NCI-H774 (cell line): Measurements from ENCODE around the gene HAUS8.
"Not testable (repeated sequence)": the region's sequence is repeated elsewhere in the genome, so short reads cannot be mapped to it uniquely, and the experiment has no call there.

Experiments
- DNase-seq: peaks from one replicate; lab custom pipeline; 2025; lab: John Stamatoyannopoulos, UW

Gene HAUS8

DNA sequence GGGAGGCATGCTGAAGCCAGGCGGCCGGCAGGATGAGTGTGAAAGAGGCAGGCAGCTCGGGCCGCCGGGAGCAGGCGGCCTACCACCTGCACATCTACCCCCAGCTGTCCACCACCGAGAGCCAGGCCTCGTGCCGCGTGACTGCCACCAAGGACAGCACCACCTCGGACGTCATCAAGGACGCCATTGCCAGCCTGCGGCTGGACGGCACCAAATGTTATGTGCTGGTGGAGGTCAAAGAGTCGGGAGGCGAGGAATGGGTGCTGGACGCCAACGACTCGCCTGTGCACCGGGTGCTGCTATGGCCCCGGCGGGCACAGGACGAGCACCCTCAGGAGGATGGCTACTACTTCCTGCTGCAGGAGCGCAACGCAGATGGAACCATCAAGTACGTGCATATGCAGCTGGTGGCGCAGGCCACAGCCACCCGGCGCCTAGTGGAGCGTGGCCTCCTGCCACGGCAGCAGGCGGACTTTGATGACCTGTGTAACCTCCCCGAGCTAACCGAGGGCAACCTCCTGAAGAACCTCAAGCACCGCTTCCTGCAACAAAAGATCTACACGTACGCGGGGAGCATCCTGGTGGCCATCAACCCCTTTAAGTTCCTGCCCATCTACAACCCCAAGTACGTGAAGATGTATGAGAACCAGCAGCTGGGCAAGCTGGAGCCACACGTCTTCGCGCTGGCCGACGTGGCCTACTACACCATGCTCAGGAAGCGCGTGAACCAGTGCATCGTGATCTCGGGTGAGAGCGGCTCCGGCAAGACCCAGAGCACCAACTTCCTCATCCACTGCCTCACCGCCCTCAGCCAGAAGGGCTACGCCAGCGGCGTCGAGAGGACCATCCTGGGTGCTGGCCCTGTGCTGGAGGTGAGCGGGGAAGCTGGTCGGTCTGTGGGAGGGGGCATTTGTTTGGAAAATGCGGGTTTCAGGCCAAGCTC, 26.7 kb upstream of the HAUS8 start:
- DNase-seq: no peak

DNA sequence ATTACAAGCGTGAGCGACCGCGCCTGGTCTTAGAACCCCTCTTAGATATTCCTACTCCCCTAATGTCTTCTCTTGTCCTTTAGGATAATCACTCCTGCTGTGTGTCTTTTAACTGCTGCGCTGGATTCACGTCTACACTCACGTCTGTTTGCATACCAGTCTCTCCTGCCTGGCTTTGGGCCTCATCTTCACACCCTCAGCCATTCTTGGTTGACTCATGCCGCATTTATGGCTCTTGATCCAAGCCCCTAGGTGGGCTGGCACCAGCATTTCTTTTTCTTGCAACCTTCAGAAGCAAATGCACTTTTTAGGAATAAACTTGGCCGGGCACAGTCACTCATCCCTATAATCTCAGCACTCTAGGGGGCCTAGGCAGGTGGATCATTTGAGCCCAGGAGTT, 23.1 kb upstream of the HAUS8 start:
- no peak for DNase-seq

DNA sequence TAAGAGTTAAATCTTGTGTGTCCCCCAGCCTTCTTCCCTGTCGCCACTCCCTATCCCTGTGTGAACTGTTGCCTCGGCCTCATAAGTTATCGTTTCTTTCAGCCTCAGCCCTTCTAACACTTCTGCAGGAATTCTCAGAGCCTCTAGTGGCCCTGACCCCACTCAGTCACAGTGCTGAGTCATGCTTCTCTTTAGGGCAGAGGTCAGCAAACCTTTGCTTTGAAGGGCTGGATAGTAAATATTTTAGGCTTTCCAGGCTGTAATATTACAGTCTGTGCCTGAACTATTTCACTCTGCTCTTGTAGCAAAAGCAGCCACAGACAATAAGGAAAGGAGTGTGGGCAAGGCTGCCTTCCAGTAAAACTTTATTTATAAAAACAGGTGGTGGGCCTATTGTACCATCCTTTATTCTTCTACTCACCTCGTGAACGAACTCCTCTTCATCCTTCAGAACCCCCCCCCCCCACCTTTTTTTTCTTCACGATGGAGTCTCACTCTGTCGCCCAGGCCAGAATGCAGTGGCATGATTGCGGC, 22.4 kb upstream of the HAUS8 start:
- no peak for DNase-seq

DNA sequence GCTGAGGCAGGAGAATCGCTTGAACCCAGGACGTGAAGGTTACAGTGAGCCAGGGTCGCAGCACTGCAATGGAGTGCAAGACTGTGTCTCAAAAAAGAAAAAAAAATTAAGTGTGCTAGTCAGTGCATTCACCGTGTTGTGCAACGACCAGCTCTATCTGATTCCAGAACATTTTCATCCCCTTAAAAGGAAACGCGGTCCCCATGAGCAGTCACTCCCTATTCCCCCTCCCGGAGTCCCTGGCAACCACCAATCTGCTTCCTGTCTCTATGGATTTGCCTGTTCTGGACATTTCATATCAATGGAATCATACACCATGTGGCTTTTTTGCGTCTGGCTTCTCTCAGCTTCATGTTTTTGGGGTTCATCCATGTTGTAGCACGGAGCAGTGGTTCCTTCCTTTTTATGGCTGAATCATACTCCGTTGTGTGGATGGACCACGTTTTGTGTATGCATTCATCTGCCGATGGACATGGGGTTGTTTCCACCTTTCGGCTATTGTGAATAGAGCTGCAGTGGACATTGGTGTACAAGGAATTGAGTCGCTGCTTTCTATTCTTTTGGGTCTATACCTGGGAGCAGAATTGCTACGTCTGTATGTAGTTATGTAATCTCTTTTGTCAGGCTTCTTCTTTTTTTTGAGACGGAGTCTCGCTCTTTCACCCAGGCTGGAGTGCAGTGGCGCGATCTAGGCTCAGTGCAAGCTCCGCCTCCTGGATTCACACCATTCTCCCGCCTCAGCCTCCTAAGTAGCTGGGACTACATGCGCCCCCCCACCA, 20.1 kb upstream of the HAUS8 start:
- DNase-seq: no peak

DNA sequence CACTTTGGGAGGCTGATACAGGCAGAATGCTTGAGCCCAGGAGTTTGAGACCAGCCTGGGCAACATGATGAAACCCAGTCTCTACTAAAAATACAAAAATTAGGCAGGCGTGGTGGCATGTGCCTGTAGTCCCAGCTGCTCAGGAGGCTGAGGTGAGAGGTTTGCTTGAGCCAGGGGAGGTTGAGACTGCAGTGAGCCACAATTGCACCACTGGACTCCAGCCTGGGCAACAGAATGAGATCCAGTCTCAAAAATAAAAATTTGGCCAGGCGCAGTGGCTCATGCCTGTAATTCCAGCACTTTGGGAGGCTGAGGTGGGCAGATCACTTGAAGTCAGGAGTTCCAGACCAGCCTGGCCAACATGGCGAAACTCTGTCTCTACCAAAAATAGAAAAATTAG, 19.4 kb upstream of the HAUS8 start:
- not testable (repeated sequence) for DNase-seq

DNA sequence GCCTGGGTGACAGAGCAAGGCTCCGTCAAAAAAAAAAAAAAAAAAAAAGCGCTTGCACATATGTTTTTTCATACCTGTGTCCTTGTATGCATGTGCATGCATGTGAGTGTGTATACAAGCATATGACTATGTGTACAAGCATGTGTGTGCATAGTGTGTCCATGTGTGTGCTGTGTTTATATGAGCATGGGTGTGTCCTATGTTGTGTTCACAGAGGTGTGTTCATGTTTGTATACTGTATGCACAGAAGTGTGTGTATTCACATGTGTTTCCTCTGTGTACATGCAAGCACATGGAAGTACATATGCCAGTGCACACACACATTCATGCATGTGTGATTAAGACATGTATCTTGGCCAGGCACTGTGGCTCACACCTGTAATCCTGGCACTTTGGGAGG, 17.4 kb upstream of the HAUS8 start:
- DNase-seq: no peak

DNA sequence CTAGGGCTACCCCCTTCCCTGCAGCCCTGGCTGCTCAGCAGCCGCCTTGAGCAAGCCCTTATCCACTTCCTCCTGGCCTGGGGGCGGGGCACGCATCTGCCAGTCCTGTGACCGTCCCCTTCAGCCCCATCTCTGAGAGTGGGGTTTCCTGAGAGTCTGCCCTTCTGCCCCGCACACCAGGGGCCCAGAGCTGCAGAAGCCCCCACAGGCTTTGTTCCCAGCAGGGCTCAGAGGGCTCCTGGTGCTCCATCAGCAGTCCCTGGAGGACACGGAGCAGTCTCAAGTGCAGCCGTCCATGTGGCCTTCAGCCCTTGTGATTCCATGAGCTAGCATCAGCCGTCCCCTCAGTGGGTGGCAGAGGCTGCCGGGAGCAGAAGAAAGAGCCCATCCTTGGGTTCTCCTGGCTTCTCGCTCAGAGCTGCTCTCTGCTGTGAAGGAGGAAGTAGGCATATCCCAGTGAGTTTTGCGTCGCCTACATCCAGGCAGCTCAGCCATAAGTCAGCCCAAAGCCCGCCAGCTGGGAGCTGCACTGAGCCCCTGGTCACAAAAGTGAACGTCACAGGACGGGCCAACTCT, 16.6 kb upstream of the HAUS8 start:
- no peak for DNase-seq

DNA sequence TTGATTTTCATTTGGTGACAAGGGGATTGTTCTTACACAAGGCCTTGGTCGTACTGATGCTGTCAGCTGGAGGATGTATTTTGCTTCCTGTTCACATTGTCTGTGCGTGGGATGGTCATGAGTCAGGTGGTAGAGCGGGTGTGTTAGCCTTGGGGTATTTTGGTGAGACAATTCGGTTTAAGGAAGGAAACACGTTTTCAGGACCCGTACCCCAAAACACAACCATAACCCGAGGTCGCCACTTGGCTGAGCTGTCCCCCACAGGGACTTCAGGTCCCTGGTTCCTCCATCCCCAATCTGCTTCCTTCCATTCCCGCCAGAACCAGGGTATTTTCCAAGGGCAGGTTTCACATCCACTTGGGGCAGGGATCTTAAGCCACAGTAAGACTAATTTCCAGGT, 15.3 kb upstream of the HAUS8 start:
- DNase-seq: no peak

DNA sequence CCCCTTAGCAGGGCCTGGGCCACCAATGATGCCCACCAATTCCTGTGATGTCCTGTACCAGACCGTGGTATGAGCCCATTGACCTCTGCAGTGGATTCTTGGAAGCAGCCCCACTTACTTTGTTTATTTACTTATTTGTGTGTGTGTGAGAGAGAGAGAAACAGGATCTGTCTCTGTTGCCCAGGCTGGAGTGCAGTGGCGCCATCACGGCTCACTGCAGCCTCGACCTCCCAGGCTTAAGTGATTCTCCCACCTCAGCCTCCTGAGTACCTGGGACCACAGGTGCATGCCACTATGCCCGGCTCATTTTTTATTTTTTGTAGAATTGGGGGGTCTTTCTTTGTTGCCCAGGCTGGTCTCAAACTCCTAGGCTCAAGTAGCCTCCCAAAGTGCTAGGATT, 13.3 kb upstream of the HAUS8 start:
- no peak for DNase-seq

DNA sequence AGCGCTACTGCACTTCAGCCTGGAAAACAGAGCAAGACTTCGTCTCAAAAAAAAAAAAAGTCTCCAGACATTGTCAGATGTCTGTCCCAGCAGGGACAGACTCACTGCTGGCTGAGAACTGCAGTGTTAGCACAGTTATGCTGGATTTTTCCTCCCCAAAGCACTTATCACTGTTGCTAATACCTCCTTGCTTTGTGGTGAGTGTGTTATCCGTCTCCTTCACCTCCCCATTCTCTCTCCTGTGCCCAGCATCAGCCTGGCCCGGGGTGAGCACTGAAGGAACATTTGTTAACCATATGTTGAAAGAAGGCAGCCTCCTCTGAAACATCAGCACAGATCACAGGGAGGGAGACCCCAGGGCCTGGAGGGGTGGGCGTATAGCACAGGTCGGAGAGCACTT, 11.6 kb upstream of the HAUS8 start:
- no peak for DNase-seq

DNA sequence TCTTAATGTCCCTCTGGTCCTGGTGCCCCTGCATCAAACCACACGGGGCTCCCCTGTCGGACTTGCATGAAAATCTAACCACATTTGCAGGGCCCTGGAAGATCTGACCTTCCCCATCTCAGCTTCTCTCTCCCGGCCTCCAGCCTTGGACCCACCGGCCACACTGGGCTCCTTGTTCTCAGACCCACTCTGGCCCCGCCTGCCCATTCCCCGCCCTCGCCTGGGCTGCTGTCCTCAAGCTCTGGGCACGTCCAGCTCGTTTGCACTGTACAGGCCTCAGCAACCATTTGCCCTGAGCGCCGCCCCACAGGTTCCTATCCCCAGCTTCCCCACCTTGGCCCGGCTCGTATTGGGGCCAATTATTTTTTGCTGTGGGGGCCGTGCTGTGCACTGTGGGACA, 10.9 kb upstream of the HAUS8 start:
- no peak for DNase-seq

DNA sequence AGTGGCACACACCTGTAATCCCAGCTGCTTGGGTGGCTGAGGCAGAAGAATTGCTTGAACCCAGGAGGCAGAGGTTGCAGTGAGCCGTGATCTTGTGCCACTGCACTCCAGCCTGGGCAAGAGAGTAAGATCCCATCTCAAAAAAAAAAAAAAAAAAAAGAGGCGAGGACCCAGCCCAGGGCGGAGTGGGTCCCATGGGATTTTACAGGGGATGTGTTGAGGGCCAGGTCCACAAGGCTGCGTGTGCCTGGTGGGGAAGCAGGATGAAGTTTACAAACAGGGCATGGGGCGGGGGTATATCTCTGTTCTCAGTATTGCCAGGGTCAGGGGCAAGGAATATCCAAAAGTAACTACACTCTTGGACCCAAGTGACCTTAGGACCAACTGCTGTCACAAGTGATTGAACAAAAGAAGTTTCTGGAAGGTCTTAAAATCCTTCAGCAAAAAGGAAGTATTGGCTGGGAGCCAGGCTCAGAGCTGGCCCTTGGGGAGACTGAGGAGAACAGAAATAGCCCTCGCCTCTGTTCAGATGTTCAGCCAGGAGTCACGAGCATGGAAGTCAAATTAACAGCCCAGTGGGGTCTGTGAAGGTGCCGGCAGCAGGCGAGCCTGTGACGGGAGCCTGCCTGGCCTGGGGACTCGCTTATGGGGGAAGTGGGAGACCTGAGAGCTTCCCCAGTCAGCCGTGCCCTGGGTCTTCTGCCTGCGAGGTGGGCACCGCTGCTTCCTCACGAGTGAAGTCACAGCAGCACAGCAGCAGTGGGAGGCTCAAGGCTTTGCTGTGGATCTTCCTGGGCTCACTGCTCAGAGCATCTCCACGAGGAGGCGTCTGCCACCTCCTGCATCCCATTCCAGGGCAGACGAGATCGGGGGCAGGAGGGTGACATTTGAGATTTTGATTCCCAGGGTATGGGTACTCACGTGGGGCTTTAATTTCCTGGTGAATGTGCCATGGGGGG, 6.7 kb upstream of the HAUS8 start:
- no peak for DNase-seq

DNA sequence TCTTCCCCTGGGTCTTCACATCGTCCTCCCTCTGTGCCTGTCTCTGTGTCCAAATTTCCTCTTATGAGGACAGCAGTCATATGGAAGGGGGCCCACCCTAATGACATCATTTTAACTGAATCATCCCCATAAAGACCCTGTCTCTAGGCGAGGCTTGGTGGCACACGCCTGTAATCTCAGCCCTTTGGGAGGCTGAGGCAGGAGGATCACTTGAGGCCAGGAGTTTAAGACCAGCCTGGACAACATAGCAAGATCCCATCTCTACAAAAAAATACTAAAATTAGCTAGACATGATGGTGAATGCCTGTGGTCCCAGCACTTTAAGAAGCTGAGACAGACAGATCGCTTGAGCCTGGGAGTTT, 5.2 kb upstream of the HAUS8 start:
- no peak for DNase-seq

DNA sequence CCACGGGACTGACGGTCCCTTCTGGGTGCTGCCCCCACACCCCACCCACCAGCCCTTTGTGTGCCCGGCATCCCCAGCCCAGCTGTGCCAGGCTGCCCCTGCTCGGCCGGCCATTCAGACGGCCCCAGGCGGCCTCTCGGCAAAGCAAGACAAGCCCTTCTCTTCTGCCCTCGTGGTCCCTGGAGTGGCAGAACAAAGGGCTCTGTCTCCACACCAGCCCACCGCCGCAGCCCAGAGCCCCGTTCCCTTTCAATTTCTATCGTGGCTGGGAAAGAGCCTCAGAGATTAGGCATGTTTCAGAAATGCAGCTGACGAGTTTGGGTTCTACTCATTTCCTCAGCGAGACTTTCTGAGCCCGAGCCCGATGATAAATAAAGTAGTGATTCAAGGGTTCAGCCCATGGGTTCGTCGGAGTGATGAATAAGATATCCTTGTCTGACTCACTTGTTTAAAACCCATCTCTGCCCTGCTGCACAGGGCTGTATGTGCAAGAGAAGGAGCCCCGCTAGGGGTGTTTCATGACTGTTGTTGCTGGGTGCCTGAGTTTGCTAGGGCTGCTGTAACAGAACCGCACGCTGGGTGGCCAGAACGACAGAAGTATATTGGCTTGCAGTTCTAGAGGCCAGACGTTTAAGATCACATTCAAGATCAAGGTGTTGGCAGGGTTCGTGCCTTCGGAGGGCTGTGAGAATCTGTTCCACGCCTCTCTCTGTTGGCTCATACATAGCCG, 4.6 kb upstream of the HAUS8 start:
- no peak for DNase-seq

DNA sequence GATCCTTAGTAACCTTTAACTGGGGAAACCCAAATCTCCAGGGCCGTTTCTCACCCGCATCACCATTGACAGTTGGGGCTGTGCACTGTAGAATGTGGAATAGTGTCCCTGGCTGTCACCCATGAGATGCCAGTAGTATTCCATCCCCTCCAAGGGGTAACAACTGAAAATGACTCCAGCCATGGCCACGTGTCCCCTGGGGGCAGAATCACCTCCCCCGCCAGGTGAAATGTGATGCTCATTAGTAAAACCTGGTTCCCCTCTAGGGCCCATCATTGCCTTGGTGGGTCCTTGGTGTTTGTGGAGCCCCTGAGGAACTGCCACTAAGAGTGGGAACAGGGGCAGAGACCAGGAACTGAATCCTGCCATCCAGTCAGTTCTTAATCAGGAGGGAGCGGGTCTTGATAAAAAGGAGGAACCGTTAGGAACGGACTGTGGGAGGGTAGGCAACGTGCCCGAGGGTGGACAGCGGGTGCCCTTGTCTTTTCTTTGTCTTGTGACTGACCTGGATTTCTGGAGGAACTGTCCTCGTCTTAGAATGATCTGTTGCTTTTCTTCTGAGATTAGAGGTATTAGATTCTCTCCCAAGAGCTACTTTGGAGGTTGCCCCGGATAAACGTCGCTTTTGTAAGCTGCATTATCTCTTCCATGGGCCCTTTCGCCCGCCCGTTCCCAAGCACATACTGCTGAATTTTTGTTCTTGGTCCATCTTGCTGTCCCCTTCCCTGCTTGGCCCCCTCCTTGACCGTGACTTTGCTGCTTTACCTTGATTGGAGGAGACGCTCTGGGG, 3.9 kb upstream of the HAUS8 start:
- no peak for DNase-seq

DNA sequence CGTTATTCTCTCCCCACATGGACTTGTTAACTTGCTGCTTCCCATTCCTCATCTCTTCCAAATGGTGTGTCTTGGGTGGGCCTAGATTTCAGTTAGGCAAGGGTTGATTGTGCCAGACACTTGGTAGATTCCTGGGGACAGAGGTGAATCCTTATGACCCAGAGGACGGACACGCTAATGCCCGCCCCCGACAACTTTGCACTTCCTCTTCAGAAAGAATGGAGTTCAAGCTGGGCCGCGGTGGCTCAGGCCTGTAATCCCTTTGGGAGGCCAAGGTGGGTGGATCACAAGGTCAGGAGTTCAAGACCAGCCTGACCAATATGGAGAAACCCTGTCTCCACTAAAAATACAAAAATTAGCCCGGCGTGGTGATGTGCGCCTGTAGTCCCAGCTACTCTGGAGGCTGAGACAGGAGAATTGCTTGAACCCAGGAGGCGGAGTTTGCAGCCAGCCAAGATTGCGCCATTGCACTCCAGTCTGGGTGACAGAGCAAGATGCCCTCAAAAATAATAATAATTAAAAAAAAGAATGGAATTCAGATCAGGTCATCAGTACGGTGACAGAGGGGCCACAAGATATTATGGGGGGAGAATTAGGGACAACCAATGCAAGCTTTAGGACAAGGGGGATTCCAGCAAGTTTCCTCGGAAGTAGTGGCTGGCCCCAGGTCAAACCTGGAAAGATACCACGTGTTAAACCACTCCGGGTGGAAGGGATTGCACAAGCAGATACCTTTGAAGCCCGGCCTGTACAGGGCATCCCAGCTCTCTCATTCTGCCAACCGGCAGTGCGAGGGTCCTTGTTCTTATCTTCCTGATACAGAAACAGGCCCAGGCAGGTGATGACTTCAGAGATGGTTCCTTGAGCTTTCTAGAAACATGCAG, 3.0 kb upstream of the HAUS8 start:
- DNase-seq: no peak

DNA sequence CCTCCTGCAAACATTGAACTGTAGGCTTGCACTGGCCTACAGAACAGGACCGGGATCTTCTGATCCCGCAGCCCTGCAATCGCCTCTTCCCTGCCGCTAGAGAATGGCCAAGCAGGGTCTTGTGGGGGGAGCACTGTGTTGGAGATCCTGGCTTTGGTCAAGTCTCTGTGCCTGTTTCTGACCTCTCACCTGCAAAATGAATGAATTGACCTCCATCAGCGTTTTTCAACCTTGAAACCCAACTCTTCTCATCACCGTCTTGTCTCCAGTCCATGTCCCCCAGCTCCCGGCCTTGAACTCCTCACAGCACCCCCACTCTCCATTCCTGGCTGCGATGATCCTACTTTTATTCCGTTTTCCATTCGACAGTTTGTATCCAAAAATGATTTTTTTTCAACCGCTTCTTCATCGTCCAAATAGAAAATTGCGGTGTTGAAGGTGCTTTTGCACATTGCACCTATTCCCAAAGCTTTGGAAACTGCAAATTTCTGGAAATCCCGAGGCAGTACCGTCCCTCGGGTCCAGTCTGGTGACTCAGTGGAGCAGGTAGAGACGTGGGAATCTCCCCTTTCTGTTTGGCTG, 2.3 kb upstream of the HAUS8 start:
- DNase-seq: no peak

DNA sequence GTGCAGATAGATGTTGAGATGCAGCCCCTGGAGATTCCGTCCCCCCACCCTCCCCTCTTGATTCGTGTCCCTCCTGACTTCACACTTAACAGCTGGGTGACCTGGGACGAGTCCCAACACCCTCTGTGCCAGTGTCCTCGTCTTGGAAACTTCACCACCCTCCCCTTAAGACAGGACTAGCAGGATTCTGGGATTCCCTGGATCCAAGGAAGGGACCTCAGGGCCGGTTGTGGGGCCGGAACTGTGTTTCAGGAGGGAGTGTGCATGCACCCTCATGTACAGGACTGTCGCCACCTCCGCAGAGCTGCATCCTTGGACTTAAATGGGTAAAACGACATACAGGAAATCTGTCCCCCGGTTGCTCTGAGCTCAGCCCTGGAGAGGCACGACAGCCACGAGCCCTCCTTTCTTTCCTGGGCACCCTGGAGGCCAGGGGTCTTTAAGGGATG, 1.3 kb upstream of the HAUS8 start:
- no peak for DNase-seq
